Caki2 (cell line): ENCODE results near the gene COL4A3. TPM values are rescaled to one million over a fixed set of nuclear protein-coding genes. Genes with fewer than 3 reads are reported as not detected.

Experiments used
- DNase-seq: peaks from one replicate; pipeline ENCODE4 v3.0.0-alpha.2; 2015; ENCODE audit warnings: low read depth
- in situ Hi-C: cut with HindIII; loops from 2 replicates; pipeline ENCODE4 v1.10.0; 2016; ENCODE audit warnings: low sequenced_read_pairs, low pct_unique_long_range_greater_than_20kb, mixed read lengths
- total RNA-seq: library from RNA; depleted of rRNA; stranded (reverse); fragments of >200 nt; shearing (Covaris generic); gene quantifications from 2 replicates; pipeline ENCODE4 v1.2.3, GENCODE V29; 2014; ENCODE audit warnings: low replicate concordance; rRNA removed

The COL4A3 gene
- total RNA-seq, 1 experiment from 2014 or later: 3.9 TPM

- in situ Hi-C loops: no loop called here
- no peak for DNase-seq
Measured at GRCh38 chr2:227360351-227360750, 195.9 kb downstream of the COL4A3 start.

- in situ Hi-C loops: no loop called here
Measured at GRCh38 chr2:227363756-227364155, 199.3 kb downstream of the COL4A3 start.

More at GRCh38 chr2:227363756-227364155, 199.3 kb downstream of the COL4A3 start:
- no peak for DNase-seq

Other genes starting within 250 kb of the COL4A3 start
- gene COL4A4, start 419 bp upstream of the COL4A3 start, total RNA-seq: 3.3 and 6.3 TPM in 2 replicates
- gene MFF, start 160.6 kb downstream of the COL4A3 start, total RNA-seq: 118 and 196 TPM in 2 replicates
- not detected in 2 replicates for gene TM4SF20, start 214.7 kb downstream of the COL4A3 start, total RNA-seq
- gene SCYGR1, start 223.3 kb downstream of the COL4A3 start, total RNA-seq: not detected in 2 replicates